NCI-H2171 (cell line): ENCODE measurements around the gene NLK.

Experiments used
- DNase-seq: peaks from one replicate; lab custom pipeline; 2025; lab: John Stamatoyannopoulos, UW

The NLK gene

DNA sequence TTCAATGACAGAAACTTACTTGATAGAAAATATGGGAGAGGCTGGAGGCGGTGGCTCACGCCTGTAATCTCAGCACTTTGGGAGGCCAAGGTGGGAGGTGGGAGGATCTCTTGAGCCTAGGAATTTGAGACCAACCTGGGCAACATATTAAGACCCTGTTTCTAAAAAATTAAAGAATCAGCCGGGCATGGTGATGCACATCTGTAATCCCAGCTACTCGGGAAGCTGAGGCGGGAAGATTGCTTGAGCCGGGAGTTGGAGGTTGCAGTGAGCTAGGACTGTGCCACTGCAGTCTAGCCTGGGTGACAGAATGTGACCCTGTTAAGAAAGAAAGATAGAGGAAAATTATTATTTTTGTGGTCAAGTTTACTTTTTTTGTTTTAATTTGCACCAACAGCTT, 2.1 kb upstream of the NLK start:
- DNase-seq: no peak

- peak; percentile 98 for DNase-seq
Observed at GRCh38 chr17:28041068-28041843, 1.2 kb upstream of the NLK start.

GRCh38 chr17:28041844-28042656, 427 bp upstream of the NLK start:
- no peak for DNase-seq

- DNase-seq: no peak
Observed at GRCh38 chr17:28042721-28043291, 329 bp downstream of the NLK start.

GRCh38 chr17:28043296-28043695, 819 bp downstream of the NLK start:
- no peak for DNase-seq

GRCh38 chr17:28043741-28044140, 1.3 kb downstream of the NLK start:
- no peak for DNase-seq

GRCh38 chr17:28045304-28045703, 2.8 kb downstream of the NLK start:
- no peak for DNase-seq

DNA sequence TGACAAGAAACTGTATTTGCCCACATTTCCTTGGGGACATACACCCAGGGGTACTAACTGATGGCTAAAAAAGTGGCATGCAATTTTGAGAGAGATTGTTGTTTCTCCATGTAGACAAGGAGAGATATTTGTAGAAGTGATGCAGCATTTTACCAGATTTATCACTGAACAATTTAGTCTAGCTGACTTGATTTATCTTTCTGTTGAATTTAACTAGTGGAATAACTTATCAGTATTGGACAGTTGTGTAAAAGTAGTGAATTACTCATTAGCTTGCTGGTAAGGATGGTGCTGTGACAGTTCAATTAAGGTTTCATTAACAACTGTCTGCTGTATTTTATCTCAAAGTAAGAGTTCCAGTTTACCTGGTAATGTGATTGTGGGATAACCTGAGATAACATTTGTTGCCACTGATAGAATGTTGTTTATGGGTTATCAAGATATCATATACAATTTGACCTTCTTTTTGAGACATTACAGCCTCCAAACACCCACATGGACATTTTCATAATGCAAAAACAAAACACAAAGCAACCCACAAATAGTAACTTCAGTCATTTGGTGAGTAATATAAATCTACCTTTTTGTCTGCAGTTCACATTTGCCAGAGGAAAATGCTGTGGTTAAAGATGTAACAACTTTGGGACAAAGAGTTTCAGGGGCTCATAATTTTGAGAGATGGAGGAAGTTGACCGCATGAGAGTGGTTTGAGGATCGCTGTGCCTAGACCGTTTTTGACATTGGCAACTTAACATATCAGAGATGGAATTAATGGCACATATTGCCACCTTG, 3.8 kb downstream of the NLK start:
- no peak for DNase-seq

GRCh38 chr17:28047806-28048205, 5.3 kb downstream of the NLK start:
- no peak for DNase-seq

- DNase-seq: no peak
Observed at GRCh38 chr17:28049071-28049470, 6.6 kb downstream of the NLK start.

DNA sequence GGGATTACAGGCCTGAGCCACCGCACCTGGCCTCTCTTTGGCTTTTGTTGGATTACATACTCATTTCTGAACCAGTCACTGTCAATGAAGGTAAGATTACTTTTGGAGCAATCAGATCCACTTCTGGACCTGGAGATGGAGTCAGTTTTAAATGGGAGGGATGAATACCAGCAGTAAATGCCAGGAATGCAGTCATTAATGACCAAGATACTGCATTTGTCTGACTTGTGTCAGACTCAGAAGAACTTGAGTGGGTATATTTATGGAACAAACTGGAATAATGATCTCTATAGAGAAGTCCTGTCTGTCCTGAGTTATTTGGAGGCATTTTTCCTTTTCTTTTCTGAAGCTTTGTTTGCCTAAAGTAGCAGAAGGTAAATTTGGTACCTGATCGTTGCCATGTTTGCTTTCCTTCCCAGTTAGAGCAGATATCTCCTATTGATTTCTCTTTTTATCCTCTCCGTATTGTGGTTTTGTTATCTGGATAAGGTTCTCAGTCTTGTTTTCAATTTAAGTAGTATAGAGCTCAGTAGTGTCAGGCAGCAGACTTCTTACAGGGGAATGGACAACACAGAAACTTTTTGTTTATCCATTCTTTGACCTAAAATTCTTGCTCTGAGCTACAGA, 10.7 kb downstream of the NLK start:
- DNase-seq: no peak

DNA sequence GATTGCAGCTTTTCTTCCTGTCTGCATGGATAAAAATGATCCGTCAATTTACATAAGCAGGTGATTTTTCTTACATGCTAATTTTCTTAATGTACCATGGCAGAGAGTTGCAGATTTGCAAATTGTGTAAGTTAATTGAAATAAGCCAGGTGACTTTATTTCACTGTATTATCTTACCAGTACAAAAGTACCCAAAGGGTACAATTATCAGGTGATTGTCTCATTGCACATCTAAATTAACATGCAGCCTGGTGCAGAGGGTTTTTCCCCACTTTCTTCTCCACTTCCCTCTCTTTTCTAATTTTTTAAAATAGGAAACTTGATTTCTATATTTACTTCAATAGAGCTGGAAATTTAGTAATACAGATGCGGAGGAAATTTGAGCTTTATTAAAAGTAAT, 11.2 kb downstream of the NLK start:
- no peak for DNase-seq

- DNase-seq: no peak
Observed at GRCh38 chr17:28055546-28056275, 13.2 kb downstream of the NLK start.

DNA sequence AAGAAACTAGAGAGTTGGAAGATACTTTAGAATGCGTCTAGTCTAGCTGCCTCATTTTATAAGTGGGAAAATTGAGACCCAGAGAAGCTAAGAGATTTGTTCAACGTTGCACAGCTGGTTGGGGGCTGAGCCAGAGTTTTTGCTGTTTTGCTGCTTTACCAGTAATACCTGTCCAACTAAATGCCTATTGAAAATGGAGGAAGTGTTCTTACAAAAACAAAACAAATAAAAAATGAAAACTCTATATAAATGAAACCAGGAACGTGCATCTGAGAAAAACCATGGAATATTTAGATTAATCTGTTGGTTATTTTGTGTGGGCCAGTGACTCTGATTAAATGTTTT, 13.8 kb downstream of the NLK start:
- no peak for DNase-seq

GRCh38 chr17:28057731-28058246, 15.3 kb downstream of the NLK start:
- no peak for DNase-seq

GRCh38 chr17:28059675-28060074, 17.2 kb downstream of the NLK start:
- DNase-seq: no peak

DNA sequence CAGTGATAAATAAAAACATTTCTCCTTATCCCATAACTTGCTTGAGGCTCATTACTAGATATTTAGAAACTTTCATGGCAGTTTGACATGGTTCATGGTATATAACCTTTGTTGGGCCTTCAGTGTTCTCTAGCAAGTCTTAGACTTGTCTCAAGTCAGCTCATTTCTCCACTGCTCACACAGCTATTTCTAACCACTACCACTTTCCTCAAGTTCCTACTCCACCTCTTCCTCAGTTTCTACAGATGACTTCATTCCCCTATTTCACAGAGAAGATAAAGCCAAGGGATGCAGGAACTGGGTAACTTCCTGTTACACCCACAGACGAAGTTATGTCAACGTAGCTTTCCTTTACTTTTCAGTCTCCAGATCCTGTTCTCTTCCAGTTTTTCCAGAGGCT, 23.2 kb downstream of the NLK start:
- DNase-seq: no peak

GRCh38 chr17:28069061-28069460, 26.6 kb downstream of the NLK start:
- no peak for DNase-seq

DNA sequence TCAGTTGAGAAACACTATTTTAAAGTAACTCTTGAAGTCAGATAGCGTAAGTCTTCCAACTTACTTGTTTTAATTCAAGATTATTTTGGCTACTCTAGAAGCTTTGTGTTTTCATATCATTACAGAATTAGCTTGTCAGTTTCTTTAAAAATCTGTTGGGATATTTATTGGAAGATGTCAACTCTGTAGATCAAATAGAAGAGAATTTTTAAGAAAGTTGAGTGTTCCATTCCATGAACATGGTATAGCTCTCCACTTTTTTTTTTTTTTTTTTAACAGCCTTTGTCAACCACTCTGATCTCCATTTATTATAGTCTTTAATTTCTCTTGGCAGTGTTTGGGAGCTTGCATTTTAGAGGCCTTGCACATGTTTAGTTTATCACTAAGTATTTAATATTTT, 28.7 kb downstream of the NLK start:
- no peak for DNase-seq

DNA sequence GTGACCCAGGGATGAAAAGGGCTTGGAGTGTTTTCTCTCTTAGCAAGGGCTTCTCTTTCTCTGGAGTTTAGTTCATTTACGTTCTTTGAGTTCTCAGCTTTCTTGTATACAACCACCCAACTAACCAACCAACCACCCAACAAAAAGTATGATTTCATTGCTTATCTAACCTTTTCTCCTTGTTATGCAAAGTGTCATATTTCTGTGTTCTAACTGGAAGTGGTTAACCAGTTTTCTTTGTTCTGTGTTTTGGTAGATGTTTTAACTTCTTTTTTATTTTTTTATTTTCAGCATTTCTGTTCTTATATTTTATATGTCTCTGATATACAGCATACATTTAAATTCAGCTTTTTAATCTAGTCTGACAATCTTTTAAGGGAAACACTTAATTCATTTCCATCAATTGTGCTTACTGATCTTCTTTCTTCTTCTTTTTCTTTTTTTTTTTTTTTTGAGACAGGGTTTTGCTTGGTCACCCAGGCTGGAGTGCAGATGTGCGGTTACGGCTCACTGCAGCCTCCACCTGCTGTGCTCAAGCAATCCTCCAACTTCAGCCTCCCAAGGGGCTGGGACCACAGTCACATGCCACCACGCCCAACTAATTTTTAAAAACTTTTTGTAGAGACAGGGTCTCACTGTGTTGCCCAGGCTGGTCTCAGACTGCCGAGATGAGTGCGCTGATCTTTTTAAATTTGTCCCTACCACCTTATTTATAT, 29.6 kb downstream of the NLK start:
- DNase-seq: no peak
